SH-SY5Y (cell line): ENCODE results near the gene EXOC5.

Source experiments
- GATA2 ChIP-seq: IDR thresholded peaks from 2 replicates; pipeline ENCODE4 v1.6.1; 2011; ENCODE audit warnings: mild to moderate bottlenecking, low read depth, low read length
- GATA3 ChIP-seq: IDR thresholded peaks from 2 replicates; pipeline ENCODE4 v1.6.1; 2011; ENCODE audit warnings: low read depth, mild to moderate bottlenecking, low read length, moderate library complexity

- TF ChIP-seq GATA3 (no peak), GATA2 (no peak)
Measured at GRCh38 chr14:57246933-57247657, 21.6 kb downstream of the EXOC5 start.
